ENCODE results near the gene CSRNP3.

CSRNP3 gene

GRCh38 chr2:165623783-165624469 is 154.4 kb downstream of the CSRNP3 start:
- H3K27ac ChIP-seq (ENCODE audit: low read depth, low read length): no peak overlapping the region
- no peaks in the 10 kb centered on the region for H3K36me3 ChIP-seq (ENCODE audit: insufficient read depth, low read length)
- H3K9me3 ChIP-seq (ENCODE audit: low read length): no peaks in the 10 kb centered on the region
- no peak overlapping the region for H3K4me3 ChIP-seq (ENCODE audit: low read depth in 1 of 2, low read length in 2 of 2)
- H3K4me1 ChIP-seq (ENCODE audit: insufficient read depth, low read length): no peaks in the 10 kb centered on the region
- H3K27me3 ChIP-seq (ENCODE audit: control insufficient read depth in 1 of 2, insufficient read depth in 2 of 2, low read length in 2 of 2): no peaks in the 10 kb centered on the region
- H3K9ac ChIP-seq (ENCODE audit: low read length): no peak overlapping the region

- H3K27ac ChIP-seq (ENCODE audit: low read depth, low read length): no peak overlapping the region
- H3K9me3 ChIP-seq (ENCODE audit: low read length): no peaks in the 10 kb centered on the region
- no peak overlapping the region for H3K9ac ChIP-seq (ENCODE audit: low read length)
- H3K4me3 ChIP-seq (ENCODE audit: low read depth in 1 of 2, low read length in 2 of 2): no peak overlapping the region
- H3K36me3 ChIP-seq (ENCODE audit: insufficient read depth, low read length): no peaks in the 10 kb centered on the region
- H3K4me1 ChIP-seq (ENCODE audit: insufficient read depth, low read length): no peaks in the 10 kb centered on the region
- no peaks in the 10 kb centered on the region for H3K27me3 ChIP-seq (ENCODE audit: control insufficient read depth in 1 of 2, insufficient read depth in 2 of 2, low read length in 2 of 2)
Measured at GRCh38 chr2:165624470-165624800, 154.9 kb downstream of the CSRNP3 start.

GRCh38 chr2:165627470-165627869 is 158.0 kb downstream of the CSRNP3 start:
- Histone ChIP-seq H3K36me3 (ENCODE audit: insufficient read depth, low read length) (no peaks in the 10 kb centered on the region), H3K9me3 (ENCODE audit: low read length) (no peaks in the 10 kb centered on the region), H3K27ac (ENCODE audit: low read depth, low read length) (no peak overlapping the region), H3K27me3 (ENCODE audit: control insufficient read depth in 1 of 2, insufficient read depth in 2 of 2, low read length in 2 of 2) (no peaks in the 10 kb centered on the region), H3K4me1 (ENCODE audit: insufficient read depth, low read length) (no peaks in the 10 kb centered on the region), H3K4me3 (ENCODE audit: low read depth in 1 of 2, low read length in 2 of 2) (no peak overlapping the region), H3K9ac (ENCODE audit: low read length) (no peak overlapping the region)

GRCh38 chr2:165629776-165630175 is 160.3 kb downstream of the CSRNP3 start:
- Histone ChIP-seq H3K36me3 (ENCODE audit: insufficient read depth, low read length) (no peaks in the 10 kb centered on the region), H3K27ac (ENCODE audit: low read depth, low read length) (no peak overlapping the region), H3K9me3 (ENCODE audit: low read length) (no peaks in the 10 kb centered on the region), H3K9ac (ENCODE audit: low read length) (no peak overlapping the region), H3K4me1 (ENCODE audit: insufficient read depth, low read length) (peaks cover 2% of the 10 kb centered on the region), H3K27me3 (ENCODE audit: control insufficient read depth in 1 of 2, insufficient read depth in 2 of 2, low read length in 2 of 2) (no peaks in the 10 kb centered on the region), H3K4me3 (ENCODE audit: low read depth in 1 of 2, low read length in 2 of 2) (no peak overlapping the region)

GRCh38 chr2:165630236-165630635 is 160.7 kb downstream of the CSRNP3 start:
- peaks cover 6% of the 10 kb centered on the region for H3K4me1 ChIP-seq (ENCODE audit: insufficient read depth, low read length)
- H3K27ac ChIP-seq (ENCODE audit: low read depth, low read length): no peak overlapping the region
- no peak overlapping the region for H3K9ac ChIP-seq (ENCODE audit: low read length)
- H3K27me3 ChIP-seq (ENCODE audit: control insufficient read depth in 1 of 2, insufficient read depth in 2 of 2, low read length in 2 of 2): no peaks in the 10 kb centered on the region
- no peaks in the 10 kb centered on the region for H3K9me3 ChIP-seq (ENCODE audit: low read length)
- H3K4me3 ChIP-seq (ENCODE audit: low read depth in 1 of 2, low read length in 2 of 2): no peak overlapping the region
- no peaks in the 10 kb centered on the region for H3K36me3 ChIP-seq (ENCODE audit: insufficient read depth, low read length)

- H3K36me3 ChIP-seq (ENCODE audit: insufficient read depth, low read length): no peaks in the 10 kb centered on the region
- no peak overlapping the region for H3K4me3 ChIP-seq (ENCODE audit: low read depth in 1 of 2, low read length in 2 of 2)
- no peak overlapping the region for H3K27ac ChIP-seq (ENCODE audit: low read depth, low read length)
- H3K9ac ChIP-seq (ENCODE audit: low read length): no peak overlapping the region
- peaks cover 6% of the 10 kb centered on the region for H3K4me1 ChIP-seq (ENCODE audit: insufficient read depth, low read length)
- no peaks in the 10 kb centered on the region for H3K27me3 ChIP-seq (ENCODE audit: control insufficient read depth in 1 of 2, insufficient read depth in 2 of 2, low read length in 2 of 2)
- H3K9me3 ChIP-seq (ENCODE audit: low read length): no peaks in the 10 kb centered on the region
Measured at GRCh38 chr2:165631089-165631488, 161.6 kb downstream of the CSRNP3 start.

GRCh38 chr2:165632594-165632993 is 163.1 kb downstream of the CSRNP3 start:
- H3K4me1 ChIP-seq (ENCODE audit: insufficient read depth, low read length): peaks cover 6% of the 10 kb centered on the region
- H3K4me3 ChIP-seq (ENCODE audit: low read depth in 1 of 2, low read length in 2 of 2): no peak overlapping the region
- H3K27me3 ChIP-seq (ENCODE audit: control insufficient read depth in 1 of 2, insufficient read depth in 2 of 2, low read length in 2 of 2): no peaks in the 10 kb centered on the region
- H3K36me3 ChIP-seq (ENCODE audit: insufficient read depth, low read length): no peaks in the 10 kb centered on the region
- no peak overlapping the region for H3K9ac ChIP-seq (ENCODE audit: low read length)
- H3K27ac ChIP-seq (ENCODE audit: low read depth, low read length): no peak overlapping the region
- no peaks in the 10 kb centered on the region for H3K9me3 ChIP-seq (ENCODE audit: low read length)

- Histone ChIP-seq H3K9me3 (ENCODE audit: low read length) (no peaks in the 10 kb centered on the region), H3K4me3 (ENCODE audit: low read depth in 1 of 2, low read length in 2 of 2) (no peak overlapping the region), H3K36me3 (ENCODE audit: insufficient read depth, low read length) (no peaks in the 10 kb centered on the region), H3K4me1 (ENCODE audit: insufficient read depth, low read length) (peaks cover 6% of the 10 kb centered on the region), H3K27me3 (ENCODE audit: control insufficient read depth in 1 of 2, insufficient read depth in 2 of 2, low read length in 2 of 2) (no peaks in the 10 kb centered on the region), H3K9ac (ENCODE audit: low read length) (no peak overlapping the region), H3K27ac (ENCODE audit: low read depth, low read length) (no peak overlapping the region)
Measured at GRCh38 chr2:165633431-165633830, 163.9 kb downstream of the CSRNP3 start.

GRCh38 chr2:165634282-165634681 is 164.8 kb downstream of the CSRNP3 start:
- H3K4me1 ChIP-seq (ENCODE audit: insufficient read depth, low read length): peaks cover 6% of the 10 kb centered on the region
- H3K27me3 ChIP-seq (ENCODE audit: control insufficient read depth in 1 of 2, insufficient read depth in 2 of 2, low read length in 2 of 2): no peaks in the 10 kb centered on the region
- no peak overlapping the region for H3K4me3 ChIP-seq (ENCODE audit: low read depth in 1 of 2, low read length in 2 of 2)
- H3K9ac ChIP-seq (ENCODE audit: low read length): no peak overlapping the region
- H3K36me3 ChIP-seq (ENCODE audit: insufficient read depth, low read length): no peaks in the 10 kb centered on the region
- H3K9me3 ChIP-seq (ENCODE audit: low read length): no peaks in the 10 kb centered on the region
- no peak overlapping the region for H3K27ac ChIP-seq (ENCODE audit: low read depth, low read length)

GRCh38 chr2:165634855-165635254 is 165.4 kb downstream of the CSRNP3 start:
- Histone ChIP-seq H3K27me3 (ENCODE audit: control insufficient read depth in 1 of 2, insufficient read depth in 2 of 2, low read length in 2 of 2) (no peaks in the 10 kb centered on the region), H3K27ac (ENCODE audit: low read depth, low read length) (no peak overlapping the region), H3K4me1 (ENCODE audit: insufficient read depth, low read length) (peaks cover 6% of the 10 kb centered on the region), H3K36me3 (ENCODE audit: insufficient read depth, low read length) (no peaks in the 10 kb centered on the region), H3K4me3 (ENCODE audit: low read depth in 1 of 2, low read length in 2 of 2) (no peak overlapping the region), H3K9ac (ENCODE audit: low read length) (peak overlapping the region; percentile 1), H3K9me3 (ENCODE audit: low read length) (no peaks in the 10 kb centered on the region)

GRCh38 chr2:165635532-165635931 is 166.0 kb downstream of the CSRNP3 start:
- Histone ChIP-seq H3K27ac (ENCODE audit: low read depth, low read length) (no peak overlapping the region), H3K4me1 (ENCODE audit: insufficient read depth, low read length) (peaks cover 6% of the 10 kb centered on the region), H3K36me3 (ENCODE audit: insufficient read depth, low read length) (no peaks in the 10 kb centered on the region), H3K27me3 (ENCODE audit: control insufficient read depth in 1 of 2, insufficient read depth in 2 of 2, low read length in 2 of 2) (no peaks in the 10 kb centered on the region), H3K4me3 (ENCODE audit: low read depth in 1 of 2, low read length in 2 of 2) (no peak overlapping the region), H3K9me3 (ENCODE audit: low read length) (no peaks in the 10 kb centered on the region), H3K9ac (ENCODE audit: low read length) (no peak overlapping the region)

GRCh38 chr2:165636959-165637358 is 167.5 kb downstream of the CSRNP3 start:
- no peaks in the 10 kb centered on the region for H3K9me3 ChIP-seq (ENCODE audit: low read length)

More at GRCh38 chr2:165636959-165637358, 167.5 kb downstream of the CSRNP3 start:
- H3K27ac ChIP-seq (ENCODE audit: low read depth, low read length): no peak overlapping the region
- H3K4me1 ChIP-seq (ENCODE audit: insufficient read depth, low read length): peaks cover 6% of the 10 kb centered on the region
- no peaks in the 10 kb centered on the region for H3K27me3 ChIP-seq (ENCODE audit: control insufficient read depth in 1 of 2, insufficient read depth in 2 of 2, low read length in 2 of 2)
- no peaks in the 10 kb centered on the region for H3K36me3 ChIP-seq (ENCODE audit: insufficient read depth, low read length)
- no peak overlapping the region for H3K4me3 ChIP-seq (ENCODE audit: low read depth in 1 of 2, low read length in 2 of 2)
- H3K9ac ChIP-seq (ENCODE audit: low read length): no peak overlapping the region
